Measurements from ENCODE around the gene CHST3. TPM values are rescaled to one million over a fixed set of nuclear protein-coding genes. Genes with fewer than 3 reads are reported as not detected.

CHST3 gene
- total RNA-seq, 1 experiment from 2014 or later, result 10.0 TPM

DNA sequence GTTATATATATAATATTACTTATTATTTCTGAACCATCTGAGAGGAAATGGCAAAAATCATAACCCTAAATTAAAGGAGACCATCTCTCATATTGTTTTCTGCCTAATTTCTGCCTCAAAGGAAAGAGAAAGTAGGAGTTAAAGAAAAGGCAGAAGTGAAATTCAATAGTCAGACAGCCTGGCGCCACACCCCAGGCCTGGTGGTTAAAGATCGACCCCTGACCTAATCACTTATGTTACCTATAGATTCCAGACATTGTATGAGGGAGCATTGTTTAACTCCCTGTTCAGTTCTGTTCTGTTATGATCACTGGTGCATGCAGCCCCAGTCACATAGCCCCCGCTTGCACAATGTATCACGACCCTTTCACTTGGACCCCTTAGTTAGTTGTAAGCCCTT lies 24.9 kb upstream of the CHST3 start:
- TF ChIP-seq EZH2 (IDR thresholded peaks at IDR 0.05; ENCODE audit: borderline replicate concordance, low read depth, low read length, poor library complexity, severe bottlenecking), result no peak
- TF ChIP-seq, protein P1, sequence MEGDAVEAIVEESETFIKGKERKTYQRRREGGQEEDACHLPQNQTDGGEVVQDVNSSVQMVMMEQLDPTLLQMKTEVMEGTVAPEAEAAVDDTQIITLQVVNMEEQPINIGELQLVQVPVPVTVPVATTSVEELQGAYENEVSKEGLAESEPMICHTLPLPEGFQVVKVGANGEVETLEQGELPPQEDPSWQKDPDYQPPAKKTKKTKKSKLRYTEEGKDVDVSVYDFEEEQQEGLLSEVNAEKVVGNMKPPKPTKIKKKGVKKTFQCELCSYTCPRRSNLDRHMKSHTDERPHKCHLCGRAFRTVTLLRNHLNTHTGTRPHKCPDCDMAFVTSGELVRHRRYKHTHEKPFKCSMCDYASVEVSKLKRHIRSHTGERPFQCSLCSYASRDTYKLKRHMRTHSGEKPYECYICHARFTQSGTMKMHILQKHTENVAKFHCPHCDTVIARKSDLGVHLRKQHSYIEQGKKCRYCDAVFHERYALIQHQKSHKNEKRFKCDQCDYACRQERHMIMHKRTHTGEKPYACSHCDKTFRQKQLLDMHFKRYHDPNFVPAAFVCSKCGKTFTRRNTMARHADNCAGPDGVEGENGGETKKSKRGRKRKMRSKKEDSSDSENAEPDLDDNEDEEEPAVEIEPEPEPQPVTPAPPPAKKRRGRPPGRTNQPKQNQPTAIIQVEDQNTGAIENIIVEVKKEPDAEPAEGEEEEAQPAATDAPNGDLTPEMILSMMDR (conservative IDR thresholded peaks at IDR 0.05; ENCODE audit: low read depth, low read length), result no peak
- no peaks in the 10 kb centered on the region for H3K9me3 ChIP-seq (ENCODE audit: low read depth, low read length, poor library complexity, severe bottlenecking)
- H3K27me3 ChIP-seq (replicated peaks; ENCODE audit: insufficient read depth, low read depth, low read length, poor library complexity), result no peaks in the 10 kb centered on the region
- DNase-seq (ENCODE audit: low spot score), result no peak
- H3K27ac ChIP-seq (ENCODE audit: low read depth, low read length, poor library complexity, severe bottlenecking), result no peak overlapping the region
- no peak overlapping the region for H3K4me3 ChIP-seq (ENCODE audit: low read depth, low read length, poor library complexity, severe bottlenecking)
- POLR2A ChIA-PET (ENCODE audit: low non-redundant PET), result no interaction called here
- BruUV-seq (replicated peaks), result no TSS peak
- intact Hi-C loops (cut with micrococcal nuclease; ENCODE audit: unreplicated experiment), result no loop called here
- H3K4me1 ChIP-seq (ENCODE audit: insufficient read depth, low read length, poor library complexity, severe bottlenecking), result no peaks in the 10 kb centered on the region
- H3K36me3 ChIP-seq (ENCODE audit: insufficient read depth, low read length, poor library complexity, severe bottlenecking), result no peaks in the 10 kb centered on the region
- CTCF ChIA-PET, result no interaction called here

DNA sequence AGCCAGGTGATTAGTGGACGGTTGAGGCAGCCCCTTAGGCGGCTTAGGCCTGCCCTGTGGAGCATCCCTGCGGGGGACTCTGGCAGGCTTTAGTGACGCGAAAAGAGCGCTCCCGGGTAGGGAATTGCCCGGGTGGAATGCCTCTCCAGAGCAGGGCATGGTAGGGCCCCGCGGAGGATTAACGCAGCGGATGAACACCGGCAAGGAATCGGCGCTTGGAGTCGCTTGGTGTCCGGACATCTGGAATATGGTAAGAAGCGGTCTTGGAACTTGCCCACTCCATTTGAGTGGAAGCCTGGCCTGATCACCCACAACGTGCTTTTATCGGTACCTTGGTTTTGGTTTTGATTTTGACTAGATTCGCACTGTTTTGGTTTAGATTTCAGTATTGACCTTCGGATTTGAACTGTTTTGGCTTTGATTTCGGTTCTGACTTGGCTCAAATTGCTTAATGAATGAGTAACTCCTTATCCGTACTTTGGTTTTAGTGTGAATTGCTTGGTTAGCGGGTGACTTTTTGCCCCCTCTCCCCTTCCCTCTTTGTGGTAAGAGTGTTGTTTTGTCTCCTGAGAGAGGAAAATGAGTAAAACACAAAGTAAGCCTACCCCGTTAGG lies 24.2 kb upstream of the CHST3 start:
- H3K4me3 ChIP-seq (ENCODE audit: low read depth, low read length, poor library complexity, severe bottlenecking), result no peak overlapping the region
- BruUV-seq (replicated peaks), result no TSS peak
- POLR2A ChIA-PET (ENCODE audit: low non-redundant PET), result no interaction called here
- intact Hi-C loops (cut with micrococcal nuclease; ENCODE audit: unreplicated experiment), result no loop called here
- CTCF ChIA-PET, result no interaction called here
- DNase-seq (ENCODE audit: low spot score), result no peak
- H3K27ac ChIP-seq (ENCODE audit: low read depth, low read length, poor library complexity, severe bottlenecking), result no peak overlapping the region
- no peaks in the 10 kb centered on the region for H3K4me1 ChIP-seq (ENCODE audit: insufficient read depth, low read length, poor library complexity, severe bottlenecking)
- H3K36me3 ChIP-seq (ENCODE audit: insufficient read depth, low read length, poor library complexity, severe bottlenecking), result no peaks in the 10 kb centered on the region
- TF ChIP-seq, protein P1 (conservative IDR thresholded peaks at IDR 0.05; ENCODE audit: low read depth, low read length), result no peak
- no peaks in the 10 kb centered on the region for H3K27me3 ChIP-seq (replicated peaks; ENCODE audit: insufficient read depth, low read depth, low read length, poor library complexity)
- no peaks in the 10 kb centered on the region for H3K9me3 ChIP-seq (ENCODE audit: low read depth, low read length, poor library complexity, severe bottlenecking)

DNA sequence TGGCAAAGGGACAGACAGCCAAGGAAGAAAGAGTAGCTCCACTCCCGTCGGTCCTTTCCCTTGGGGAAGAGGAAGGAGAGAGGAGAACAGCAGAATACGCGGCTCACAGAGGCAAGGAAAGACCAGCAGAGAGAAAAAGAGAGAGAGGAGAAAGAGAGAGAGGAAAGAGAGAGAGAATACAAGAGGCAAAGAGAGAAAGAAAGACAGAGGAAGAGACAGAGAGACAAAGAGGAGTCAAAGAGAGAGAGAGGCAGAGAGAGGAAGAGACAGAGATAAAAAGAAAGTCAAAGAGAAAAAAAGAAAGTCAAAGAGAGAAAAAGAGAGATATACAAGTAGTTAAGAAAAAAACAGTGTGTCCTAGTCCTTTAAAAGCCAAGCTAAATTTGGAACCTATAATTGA lies 23.4 kb upstream of the CHST3 start:
- Histone ChIP-seq H3K9me3 (ENCODE audit: low read depth, low read length, poor library complexity, severe bottlenecking) (peaks cover 5% of the 10 kb centered on the region), H3K27ac (ENCODE audit: low read depth, low read length, poor library complexity, severe bottlenecking) (no peak overlapping the region), H3K27me3 (replicated peaks; ENCODE audit: insufficient read depth, low read depth, low read length, poor library complexity) (no peaks in the 10 kb centered on the region), H3K4me3 (ENCODE audit: low read depth, low read length, poor library complexity, severe bottlenecking) (no peak overlapping the region), H3K36me3 (ENCODE audit: insufficient read depth, low read length, poor library complexity, severe bottlenecking) (no peaks in the 10 kb centered on the region), H3K4me1 (ENCODE audit: insufficient read depth, low read length, poor library complexity, severe bottlenecking) (no peaks in the 10 kb centered on the region)
- POLR2A ChIA-PET (ENCODE audit: low non-redundant PET), result no interaction called here
- intact Hi-C loops (cut with micrococcal nuclease; ENCODE audit: unreplicated experiment), result no loop called here
- TF ChIP-seq EZH2 (IDR thresholded peaks at IDR 0.05; ENCODE audit: borderline replicate concordance, low read depth, low read length, poor library complexity, severe bottlenecking), result no peak
- TF ChIP-seq, protein P1 (conservative IDR thresholded peaks at IDR 0.05; ENCODE audit: low read depth, low read length), result no peak
- DNase-seq (ENCODE audit: low spot score), result no peak
- CTCF ChIA-PET, result no interaction called here
- BruUV-seq (replicated peaks), result no TSS peak

Measured in A673 (cell line).